ENCODE results near the gene DNASE2.

DNA sequence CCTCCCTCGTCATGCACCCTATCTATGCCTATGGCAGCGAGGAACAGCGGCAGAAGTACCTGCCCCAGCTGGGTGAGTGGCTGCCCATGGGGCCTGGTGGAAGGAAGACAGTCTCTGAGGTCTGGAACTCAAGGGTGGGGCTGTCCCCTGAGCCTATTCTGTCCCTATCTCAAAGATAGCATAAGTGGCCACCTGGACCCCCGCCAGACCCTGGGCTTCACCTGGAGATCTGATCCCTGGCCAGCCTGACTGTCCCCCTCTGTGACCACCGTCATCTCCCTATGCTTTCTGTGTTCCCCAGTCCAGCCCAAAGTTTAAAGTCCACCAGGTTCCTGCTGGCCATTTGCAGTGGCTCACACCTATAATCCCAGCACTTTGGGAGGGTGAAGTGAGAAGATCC, 12.3 kb upstream of the DNASE2 start:
- TF ChIP-seq, protein P1, sequence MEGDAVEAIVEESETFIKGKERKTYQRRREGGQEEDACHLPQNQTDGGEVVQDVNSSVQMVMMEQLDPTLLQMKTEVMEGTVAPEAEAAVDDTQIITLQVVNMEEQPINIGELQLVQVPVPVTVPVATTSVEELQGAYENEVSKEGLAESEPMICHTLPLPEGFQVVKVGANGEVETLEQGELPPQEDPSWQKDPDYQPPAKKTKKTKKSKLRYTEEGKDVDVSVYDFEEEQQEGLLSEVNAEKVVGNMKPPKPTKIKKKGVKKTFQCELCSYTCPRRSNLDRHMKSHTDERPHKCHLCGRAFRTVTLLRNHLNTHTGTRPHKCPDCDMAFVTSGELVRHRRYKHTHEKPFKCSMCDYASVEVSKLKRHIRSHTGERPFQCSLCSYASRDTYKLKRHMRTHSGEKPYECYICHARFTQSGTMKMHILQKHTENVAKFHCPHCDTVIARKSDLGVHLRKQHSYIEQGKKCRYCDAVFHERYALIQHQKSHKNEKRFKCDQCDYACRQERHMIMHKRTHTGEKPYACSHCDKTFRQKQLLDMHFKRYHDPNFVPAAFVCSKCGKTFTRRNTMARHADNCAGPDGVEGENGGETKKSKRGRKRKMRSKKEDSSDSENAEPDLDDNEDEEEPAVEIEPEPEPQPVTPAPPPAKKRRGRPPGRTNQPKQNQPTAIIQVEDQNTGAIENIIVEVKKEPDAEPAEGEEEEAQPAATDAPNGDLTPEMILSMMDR (IDR thresholded peaks at IDR 0.05), result no peak
- TF ChIP-seq POLR2AphosphoS5 (IDR thresholded peaks at IDR 0.05), result no peak

Measured in esophagus muscularis mucosa (tissue), 3 donors.